Dermis microvascular lymphatic vessel endothelial cell (primary cell): ENCODE measurements around the gene RUVBL2. TPM values are rescaled to one million over a fixed set of nuclear protein-coding genes. Genes with fewer than 3 reads are reported as not detected.
"Not testable (repeated sequence)": the region's sequence is repeated elsewhere in the genome, so short reads cannot be mapped to it uniquely, and the experiment has no call there.

Experiments
- DNase-seq, 2 donors: peaks; one replicate each; pipeline versions ENCODE4 v3.0.0 to v3.0.0-alpha.2; 2010; ENCODE audit warnings: low read depth in 2 of 2
- total RNA-seq: library from RNA; depleted of rRNA; stranded (reverse); fragments of >200 nt; gene quantifications from 2 replicates; pipeline ENCODE4 v1.2.1, GENCODE V29; 2014

RUVBL2 gene
- total RNA-seq, 1 donor from 2014 or later: 197 TPM

DNA sequence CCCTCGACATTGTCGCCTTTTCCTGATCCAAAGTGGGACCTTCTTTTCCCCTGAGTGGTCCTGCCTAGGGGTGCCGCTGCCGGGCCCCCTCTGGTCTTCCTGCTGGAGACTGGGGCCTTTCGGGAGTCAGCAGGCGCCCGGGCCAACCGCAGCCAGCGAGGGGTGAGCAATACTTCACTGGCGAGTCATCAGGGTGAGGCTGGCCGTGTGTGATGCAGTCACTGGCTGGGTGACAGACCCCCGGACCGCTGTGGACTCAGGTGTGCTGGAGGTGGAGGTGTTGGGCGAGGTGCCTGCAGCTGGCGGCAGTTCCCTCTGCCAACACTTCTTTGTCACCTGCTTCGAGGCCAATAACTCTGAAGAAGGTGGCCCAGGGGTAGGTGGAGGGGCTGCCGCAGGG, 48.5 kb downstream of the RUVBL2 start:
- no peak for DNase-seq

DNA sequence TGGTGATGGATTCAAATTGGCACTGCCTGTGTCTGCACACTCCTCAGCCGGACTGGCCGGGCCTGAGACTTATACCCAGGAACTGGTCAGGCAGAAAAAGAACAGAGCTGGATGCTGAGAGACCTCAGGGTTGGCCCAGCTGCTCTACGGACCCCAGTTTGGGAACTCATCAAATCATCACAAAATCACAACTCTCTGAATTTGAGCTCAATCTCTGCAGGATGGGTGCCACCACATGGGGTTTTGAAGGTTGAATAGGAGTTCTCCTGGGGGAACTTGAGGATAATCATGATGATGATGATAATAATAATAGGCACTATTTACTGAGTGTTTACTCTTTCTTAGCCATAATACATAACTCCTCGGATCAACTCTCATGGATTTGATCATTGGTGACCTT, 49.0 kb downstream of the RUVBL2 start:
- not testable (repeated sequence) for DNase-seq

DNA sequence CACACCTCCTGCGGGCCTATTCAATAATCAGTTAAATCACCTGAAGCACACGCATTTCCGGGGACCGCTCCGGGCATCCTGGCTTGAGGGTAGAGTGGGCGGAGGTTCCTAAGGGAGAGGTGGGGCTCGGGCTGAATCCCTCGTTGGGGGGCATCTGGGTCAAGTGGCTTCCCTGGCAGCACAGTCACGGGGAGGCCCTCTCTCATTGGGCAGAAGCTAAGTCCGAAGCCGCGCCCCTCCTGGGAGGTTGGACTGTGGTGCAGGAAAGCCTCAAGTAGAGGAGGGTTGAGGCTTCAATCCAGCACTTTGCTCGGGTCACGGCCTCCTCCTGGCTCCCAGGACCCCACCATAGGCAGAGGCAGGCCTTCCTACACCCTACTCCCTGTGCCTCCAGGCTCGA, 49.9 kb downstream of the RUVBL2 start, which contains the start of gene CGB5:
TSS of gene CGB5 (plus strand) at position 301 of the 400 bp plus-strand sequence. CDS start 362 bp downstream, outside the sequence.
- DNase-seq: not testable (repeated sequence)

DNA sequence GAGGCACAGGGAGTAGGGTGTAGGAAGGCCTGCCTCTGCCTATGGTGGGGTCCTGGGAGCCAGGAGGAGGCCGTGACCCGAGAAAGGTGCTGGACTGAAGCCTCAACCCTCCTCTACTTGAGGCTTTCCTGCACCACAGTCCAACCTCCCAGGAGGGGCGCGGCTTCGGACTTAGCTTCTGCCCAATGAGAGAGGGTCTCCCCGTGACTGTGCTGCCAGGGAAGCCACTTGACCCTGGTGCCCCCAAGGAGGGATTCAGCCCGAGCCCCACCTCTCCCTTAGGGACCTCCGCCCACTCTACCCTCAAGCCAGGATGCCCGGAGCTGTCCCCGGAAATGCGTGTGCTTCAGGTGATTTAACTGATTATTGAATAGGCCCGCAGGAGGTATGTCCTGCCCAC, 55.3 kb downstream of the RUVBL2 start, which contains the start of gene CGB8:
TSS of gene CGB8 (minus strand) at position 101 of the 400 bp plus-strand sequence. CDS start 372 bp downstream, outside the sequence.
- not testable (repeated sequence) for DNase-seq

DNA sequence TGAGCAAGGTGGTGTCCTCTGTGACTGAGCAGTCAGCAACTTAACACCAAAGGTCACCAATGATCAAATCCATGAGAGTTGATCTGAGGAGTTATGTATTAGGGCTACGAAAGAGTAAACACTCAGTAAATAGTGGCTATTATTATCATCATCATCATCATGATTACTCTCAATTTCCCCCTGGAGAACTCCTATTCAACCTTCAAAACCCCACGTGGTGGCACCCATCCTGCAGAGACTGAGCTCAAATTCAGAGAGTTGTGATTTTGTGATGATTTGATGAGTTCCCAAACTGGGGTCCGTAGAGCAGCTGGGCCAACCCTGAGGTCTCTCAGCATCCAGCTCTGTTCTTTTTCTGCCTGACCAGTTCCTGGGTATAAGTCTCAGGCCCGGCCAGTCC, 56.1 kb downstream of the RUVBL2 start:
- not testable (repeated sequence) for DNase-seq

DNA sequence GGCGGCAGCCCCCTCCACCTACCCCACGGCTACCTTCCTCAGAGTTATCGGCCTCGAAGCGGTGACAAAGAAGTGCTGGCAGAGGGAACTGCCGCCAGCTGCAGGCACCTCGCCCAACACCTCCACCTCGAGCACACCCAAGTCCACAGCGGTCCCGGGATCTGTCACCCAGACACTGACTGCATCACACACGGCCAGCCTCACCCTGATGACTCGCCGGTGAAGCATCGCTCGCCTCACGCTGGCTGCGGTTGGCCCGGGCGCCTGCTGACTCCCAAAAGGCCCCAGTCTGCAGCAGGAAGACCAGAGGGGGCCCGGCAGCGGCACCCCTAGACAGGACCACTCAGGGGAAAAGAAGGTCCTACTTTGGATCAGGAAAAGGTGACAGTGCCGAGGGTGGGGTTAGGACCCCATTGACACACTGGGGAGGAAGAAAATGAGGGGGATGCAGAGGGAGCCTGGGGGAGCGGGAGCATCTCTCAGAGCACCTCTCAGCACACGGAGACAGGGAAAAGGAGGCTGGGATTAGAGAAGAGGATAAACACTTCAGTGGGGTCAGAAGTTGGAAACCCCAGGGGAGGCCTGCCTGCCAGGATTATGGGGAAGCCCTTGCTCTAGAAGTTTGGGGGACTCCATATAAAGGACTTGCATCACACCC, 56.8 kb downstream of the RUVBL2 start:
- not testable (repeated sequence) for DNase-seq

DNA sequence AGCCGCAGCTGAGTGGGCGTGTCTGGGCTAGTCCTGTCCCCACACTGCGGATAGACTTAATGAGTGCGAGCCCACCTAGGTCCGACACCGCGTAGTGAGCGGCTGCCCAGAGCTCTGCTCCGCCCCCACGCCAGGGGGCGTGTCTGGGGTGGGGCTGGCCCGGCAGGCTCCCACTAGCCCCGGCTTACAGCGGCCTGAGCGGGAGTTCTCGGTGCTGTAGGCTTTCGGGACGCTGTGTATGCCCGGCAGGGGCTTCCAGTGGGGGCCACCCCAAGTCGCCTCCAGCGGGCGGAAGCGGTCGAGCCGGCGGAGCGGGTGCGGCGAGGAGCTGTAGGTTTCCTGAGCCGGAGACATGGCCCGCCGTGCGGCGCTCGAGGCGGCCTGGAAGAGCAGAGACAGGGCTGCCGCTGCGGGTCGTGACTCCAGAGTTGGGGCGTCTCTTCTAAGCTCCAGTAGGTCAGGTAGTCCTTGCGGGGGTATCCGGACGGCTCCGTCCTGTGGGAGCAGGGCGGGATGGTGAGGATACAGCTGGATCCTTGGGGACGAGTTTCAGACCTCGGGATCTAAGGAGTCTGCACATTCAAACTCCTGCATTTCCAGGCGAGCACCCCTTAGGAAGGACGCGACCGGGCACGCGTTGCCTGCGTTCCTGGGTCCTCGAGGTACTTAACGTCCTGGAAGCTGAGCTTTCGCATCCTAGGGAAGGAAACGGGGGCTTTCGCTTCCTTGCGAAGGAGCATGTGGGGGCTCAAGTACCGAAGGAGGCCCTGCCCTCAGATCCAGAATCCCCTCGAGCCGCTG, 62.6 kb downstream of the RUVBL2 start:
- peak in 1 of 2 donors; percentile 56 for DNase-seq

DNA sequence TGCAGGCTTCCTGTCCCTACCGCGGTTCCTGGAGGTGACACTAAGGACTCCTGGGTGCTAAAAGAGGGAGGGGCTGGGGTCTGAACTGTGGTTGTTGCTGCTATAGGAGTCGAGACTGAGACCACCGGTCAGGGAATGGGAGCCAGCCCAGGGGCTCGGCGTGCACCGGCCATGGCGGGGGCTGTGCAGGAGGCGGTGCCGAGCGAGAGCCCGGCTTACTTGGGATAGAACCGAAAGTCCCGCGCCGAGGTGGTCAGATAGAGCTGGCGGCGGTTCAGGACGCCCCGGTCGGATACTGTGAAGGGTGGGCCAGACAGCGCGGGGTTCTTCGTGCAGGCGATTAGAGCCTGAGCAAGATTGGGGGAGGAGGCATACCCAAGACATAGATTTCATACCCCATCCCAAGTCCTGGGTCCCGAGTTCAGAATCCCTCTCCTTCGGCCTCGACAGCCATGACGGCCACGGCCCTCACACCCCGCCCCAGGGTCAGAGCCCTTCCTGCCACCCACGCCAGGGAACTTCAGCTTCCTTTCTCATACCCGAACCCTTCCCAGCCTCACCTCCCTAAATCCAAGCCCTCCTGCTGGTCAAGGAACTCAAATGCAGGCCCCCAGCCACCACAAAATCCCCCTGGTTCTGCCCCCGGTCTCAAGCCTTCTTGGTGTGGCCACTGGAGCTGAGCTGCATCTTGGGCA, 63.4 kb downstream of the RUVBL2 start:
- DNase-seq: not testable (repeated sequence)

DNA sequence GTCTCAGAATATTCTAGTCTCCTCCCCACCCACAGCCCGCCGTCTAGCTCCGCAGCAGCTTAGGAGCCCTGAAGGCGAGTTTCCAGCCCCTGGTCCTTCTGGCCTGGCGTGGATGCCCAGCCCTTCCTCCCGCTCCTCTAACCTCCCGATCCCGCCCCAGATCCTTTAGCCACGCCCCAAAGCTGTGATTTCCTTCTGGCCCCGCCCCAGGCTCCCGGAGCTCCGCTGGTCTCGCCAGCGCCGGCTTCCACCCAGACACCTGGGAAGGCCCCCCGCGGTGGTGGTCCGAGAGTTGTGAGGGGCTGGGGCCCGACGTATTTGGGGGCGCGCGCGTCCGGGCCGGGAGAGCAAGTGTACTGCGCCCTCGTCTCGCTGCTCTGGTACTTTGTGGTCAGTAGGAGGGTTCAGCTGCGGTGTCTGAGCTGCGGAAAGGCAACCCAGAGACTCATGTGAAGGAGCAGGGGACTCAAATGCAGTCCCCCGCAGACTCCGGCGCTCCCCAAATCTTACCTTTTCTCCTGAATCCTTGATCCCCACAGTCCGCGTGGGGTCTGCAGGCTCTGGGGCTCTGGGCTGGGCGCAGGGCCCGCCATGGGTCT, 64.0 kb downstream of the RUVBL2 start, which contains the start of gene CGB7:
TSS of gene CGB7 (minus strand) at position 114 of the 599 bp plus-strand sequence. CDS start 2,374 bp downstream, outside the sequence.
- DNase-seq: peak in 1 of 2 donors; percentile 43

DNA sequence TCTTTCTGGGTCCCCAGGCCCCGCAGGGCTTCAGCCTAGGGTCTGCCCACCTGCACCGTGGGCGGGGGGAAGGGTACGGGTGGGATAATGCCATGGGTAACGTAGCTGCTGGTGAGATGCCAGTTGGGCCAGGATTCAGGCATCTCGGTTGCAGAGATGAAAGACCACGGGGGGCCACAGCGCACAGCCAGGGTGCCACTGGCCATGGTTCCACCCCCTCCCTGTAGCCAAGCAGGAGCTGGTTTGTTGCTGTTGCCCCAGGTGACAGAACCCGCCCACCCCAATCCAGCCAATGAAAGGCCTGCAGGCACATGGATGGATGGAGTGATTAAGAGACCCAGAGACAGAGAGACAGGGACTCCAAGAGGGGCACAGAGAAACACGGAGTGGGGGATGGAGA, 64.9 kb downstream of the RUVBL2 start:
- no peak for DNase-seq

DNA sequence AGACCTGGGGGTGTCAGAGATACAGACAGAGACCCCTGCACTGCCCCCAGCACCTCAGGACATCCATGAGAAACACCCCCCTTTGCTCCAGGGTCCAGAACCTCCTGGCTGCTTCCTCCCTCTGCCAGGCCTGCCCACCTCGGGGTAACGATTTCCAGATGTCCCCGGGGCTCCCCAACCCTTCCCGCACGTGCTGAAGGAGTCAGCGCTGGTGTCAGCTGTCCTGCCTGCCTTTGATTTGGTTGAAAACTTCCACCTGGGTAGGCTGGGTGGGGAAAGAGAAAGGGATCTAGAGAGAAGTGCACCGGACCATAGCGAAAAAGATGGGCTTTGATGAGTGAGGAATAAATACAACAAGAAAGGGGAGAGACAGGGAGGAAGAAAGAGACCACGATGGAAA, 65.4 kb downstream of the RUVBL2 start:
- no peak for DNase-seq

DNA sequence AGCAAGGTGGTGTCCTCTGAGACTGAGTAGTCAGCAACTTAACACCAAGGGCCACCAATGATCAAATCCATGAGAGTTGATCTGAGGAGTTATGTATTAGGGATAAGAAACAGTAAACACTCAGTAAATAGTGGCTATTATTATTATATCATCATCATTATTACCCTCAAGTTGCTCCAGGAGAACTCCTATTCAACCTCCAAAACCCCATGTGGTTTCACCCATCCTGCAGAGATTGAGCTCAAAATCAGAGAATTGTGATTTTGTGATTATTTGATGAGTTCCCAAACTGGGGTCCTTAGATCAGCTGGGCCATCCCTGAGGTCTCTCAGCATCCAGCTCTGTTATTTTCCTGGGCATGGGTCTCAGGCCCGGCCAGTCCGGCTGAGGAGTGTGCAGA, 67.3 kb downstream of the RUVBL2 start:
- no peak for DNase-seq

DNA sequence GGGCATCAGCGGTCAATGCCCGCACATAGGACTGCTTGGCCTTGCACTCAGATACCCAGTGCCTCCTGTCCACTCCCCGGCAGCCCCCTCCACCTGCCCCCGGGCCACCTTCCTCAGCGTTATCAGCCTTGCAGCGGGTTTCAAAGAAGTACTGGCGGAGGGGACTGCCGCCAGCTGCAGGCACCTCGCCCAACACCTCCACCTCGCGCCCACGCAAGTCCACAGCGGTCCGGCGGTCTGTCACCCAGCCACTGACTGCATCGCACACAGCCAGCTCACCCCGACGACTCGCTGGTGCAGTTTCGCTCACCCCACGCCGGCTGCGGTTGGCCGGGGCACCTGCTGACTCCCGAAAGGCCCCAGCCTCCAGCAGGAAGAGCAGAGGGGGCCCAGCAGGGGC, 67.8 kb downstream of the RUVBL2 start:
- no peak for DNase-seq

DNA sequence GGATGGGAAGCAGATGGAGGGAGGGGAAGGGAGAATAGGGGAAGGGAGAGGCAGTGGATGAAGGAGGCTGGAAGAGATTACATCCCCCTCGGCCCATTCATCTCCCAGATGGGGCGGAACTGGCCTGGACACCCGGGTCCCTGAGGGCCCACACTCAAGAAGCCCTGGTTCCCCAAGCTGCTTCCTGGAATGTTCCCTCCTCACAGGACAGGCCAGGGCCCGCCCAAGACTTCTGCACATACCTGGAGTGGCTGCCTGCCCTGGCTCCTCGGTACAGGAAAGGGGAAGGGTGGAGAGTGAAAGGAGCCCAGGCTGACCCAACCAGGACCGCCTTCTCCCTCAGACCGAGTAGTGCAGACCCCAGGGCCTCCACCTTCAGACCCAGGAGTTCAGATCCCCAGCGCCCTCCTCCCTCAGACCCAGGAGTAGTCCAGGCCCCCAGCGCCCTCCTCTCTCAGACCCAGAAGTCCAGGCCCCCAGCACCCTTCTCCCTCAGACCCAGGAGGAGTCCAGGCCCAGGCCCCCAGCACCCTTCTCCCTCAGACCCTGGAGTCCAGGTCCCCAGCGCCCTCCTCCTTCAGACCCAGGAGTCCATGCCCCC, 70.4 kb downstream of the RUVBL2 start:
- DNase-seq: no peak

DNA sequence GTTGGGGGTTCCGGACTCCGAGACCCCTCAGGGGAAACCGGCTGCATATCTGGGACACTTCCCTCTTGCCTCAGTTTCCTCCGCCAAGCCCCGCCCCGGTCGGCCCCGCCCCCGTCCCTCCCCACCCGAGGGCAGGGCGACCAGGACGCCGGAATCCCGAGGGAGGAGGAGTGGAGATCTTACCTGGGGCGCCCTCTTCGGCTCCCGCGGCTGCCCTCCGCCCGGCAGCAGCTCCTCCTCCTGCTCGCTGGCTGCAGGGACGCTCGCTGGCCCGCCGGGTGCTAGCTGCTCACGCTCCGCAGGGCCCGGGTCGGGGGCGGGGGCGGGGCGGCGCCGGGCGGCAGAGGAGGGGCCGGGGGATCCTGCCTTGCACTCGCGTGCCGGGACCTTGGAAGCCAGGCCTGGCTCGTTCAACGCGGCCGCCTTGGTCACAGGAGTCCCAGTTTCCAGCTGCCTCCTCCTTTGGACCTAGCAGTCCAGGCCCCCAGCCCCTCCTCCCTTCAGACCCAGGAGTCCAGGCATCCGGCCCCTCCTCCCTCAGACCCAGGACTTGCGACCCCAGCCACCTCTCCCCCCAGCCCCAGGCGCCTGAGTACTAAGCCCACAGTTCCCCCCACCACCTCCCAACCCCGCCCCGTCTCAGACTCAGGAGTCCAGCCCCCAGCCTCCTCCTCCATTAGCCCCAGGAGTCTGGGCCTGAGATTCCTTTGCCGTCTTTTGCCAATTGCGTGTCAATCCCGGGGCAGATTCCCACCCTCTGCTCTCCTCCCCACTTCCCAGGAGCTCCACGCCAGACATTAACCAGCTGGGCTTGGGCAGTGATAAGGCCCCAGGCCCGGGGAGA, 71.3 kb downstream of the RUVBL2 start, which contains the start of gene NTF4:
TSS of gene NTF4 (minus strand) at position 51 of the 844 bp plus-strand sequence. CDS start 2,821 bp downstream, outside the sequence.
- DNase-seq: no peak

Other genes starting within 250 kb of the RUVBL2 start
- 0.25 and 0.26 TPM in 2 replicates for gene IZUMO1, start 247.0 kb upstream of the RUVBL2 start, total RNA-seq
- 6.0 and 7.7 TPM in 2 replicates for gene FUT1, start 241.2 kb upstream of the RUVBL2 start, total RNA-seq
- gene FGF21, start 238.4 kb upstream of the RUVBL2 start, total RNA-seq: not detected in 2 replicates
- gene BCAT2, start 182.9 kb upstream of the RUVBL2 start, total RNA-seq: 29.0 and 33.3 TPM in 2 replicates
- 2.8 and 4.2 TPM in 2 replicates for gene HSD17B14, start 157.4 kb upstream of the RUVBL2 start, total RNA-seq
- 2.7 and 6.8 TPM in 2 replicates for gene PLEKHA4, start 125.3 kb upstream of the RUVBL2 start, total RNA-seq
- 21.6 and 36.4 TPM in 2 replicates for gene PPP1R15A, start 121.5 kb upstream of the RUVBL2 start, total RNA-seq
- gene TULP2, start 95.1 kb upstream of the RUVBL2 start, total RNA-seq: under 0.01 and 0.13 TPM in 2 replicates
- gene NUCB1, start 93.6 kb upstream of the RUVBL2 start, total RNA-seq: 89.7 and 166 TPM in 2 replicates
- gene DHDH, start 60.2 kb upstream of the RUVBL2 start, total RNA-seq: 0.13 TPM in 1 of 2 replicates, not detected in the other
- gene BAX, start 39.0 kb upstream of the RUVBL2 start, total RNA-seq: 85.0 and 95.6 TPM in 2 replicates
- 625 and 1,172 TPM in 2 replicates for gene FTL, start 28.6 kb upstream of the RUVBL2 start, total RNA-seq
- 14.8 and 16.0 TPM in 2 replicates for gene GYS1, start 578 bp upstream of the RUVBL2 start, total RNA-seq
- gene LHB, start 23.2 kb downstream of the RUVBL2 start, total RNA-seq: 0.89 TPM in 1 of 2 replicates, not detected in the other
- not detected in 2 replicates for gene CGB3, start 30.4 kb downstream of the RUVBL2 start, total RNA-seq
- not detected in 2 replicates for gene CGB2, start 38.0 kb downstream of the RUVBL2 start, total RNA-seq
- gene CGB1, start 43.0 kb downstream of the RUVBL2 start, total RNA-seq: not detected in 2 replicates
- not detected in 2 replicates for gene CGB5, start 50.0 kb downstream of the RUVBL2 start, total RNA-seq
- gene CGB8, start 55.2 kb downstream of the RUVBL2 start, total RNA-seq: not detected in 2 replicates
- gene CGB7, start 63.9 kb downstream of the RUVBL2 start, total RNA-seq: 0.13 TPM in 1 of 2 replicates, not detected in the other
- not detected in 2 replicates for gene NTF4, start 70.9 kb downstream of the RUVBL2 start, total RNA-seq
- not detected in 2 replicates for gene KCNA7, start 78.8 kb downstream of the RUVBL2 start, total RNA-seq
- gene SNRNP70, start 91.6 kb downstream of the RUVBL2 start, total RNA-seq: 150 and 160 TPM in 2 replicates
- 1.4 and 2.4 TPM in 2 replicates for gene LIN7B, start 120.5 kb downstream of the RUVBL2 start, total RNA-seq
- gene C19orf73, start 125.3 kb downstream of the RUVBL2 start, total RNA-seq: 0.13 and 0.25 TPM in 2 replicates
- gene PPFIA3, start 125.7 kb downstream of the RUVBL2 start, total RNA-seq: 4.0 TPM in 2 replicates
- gene HRC, start 161.5 kb downstream of the RUVBL2 start, total RNA-seq: not detected in 2 replicates
- 10.8 and 18.2 TPM in 2 replicates for gene TRPM4, start 163.9 kb downstream of the RUVBL2 start, total RNA-seq